Trophoblast cell (in vitro differentiated cells and primary cell): ENCODE data around the gene PHKG1.
"Not testable (repeated sequence)": the region's sequence is repeated elsewhere in the genome, so short reads cannot be mapped to it uniquely, and the experiment has no call there.

Experiments
- DNase-seq, 2 donors: peaks; one replicate each; pipeline ENCODE4 v3.0.0-alpha.2; 2016
- H2AFZ ChIP-seq: 2 replicates; pipeline ENCODE4 v1.6.1; 2013; ENCODE audit warnings: low read length, moderate library complexity, mild to moderate bottlenecking; ENCODE audit not compliant: insufficient read depth, poor library complexity
- H2AK5ac ChIP-seq: 2 replicates; pipeline ENCODE4 v1.6.1; 2013; ENCODE audit warnings: mild to moderate bottlenecking, low read length
- H2BK120ac ChIP-seq: 2 replicates; pipeline ENCODE4 v1.6.1; 2013; ENCODE audit warnings: low read length, mild to moderate bottlenecking, moderate library complexity; ENCODE audit not compliant: insufficient read depth, poor library complexity
- H2BK12ac ChIP-seq: 2 replicates; pipeline ENCODE4 v1.6.1; 2013; ENCODE audit warnings: mild to moderate bottlenecking, low read length, moderate library complexity
- H2BK5ac ChIP-seq: 2 replicates; pipeline ENCODE4 v1.6.1; 2013; ENCODE audit warnings: low read length, low read depth, moderate library complexity, mild to moderate bottlenecking; ENCODE audit not compliant: poor library complexity
- H3K14ac ChIP-seq: 2 replicates; pipeline ENCODE4 v1.6.1; 2013; ENCODE audit warnings: mild to moderate bottlenecking, low read length
- H3K18ac ChIP-seq: 2 replicates; pipeline ENCODE4 v1.6.1; 2013; ENCODE audit warnings: mild to moderate bottlenecking, low read length
- H3K23ac ChIP-seq: 2 replicates; pipeline ENCODE4 v1.6.1; 2013; ENCODE audit warnings: low read length
- H3K27ac ChIP-seq: 2 replicates; pipeline ENCODE4 v1.5.1; 2013; ENCODE audit warnings: low read depth, mild to moderate bottlenecking, inconsistent platforms, low read length, moderate library complexity
- H3K27me3 ChIP-seq: 2 replicates; pipeline ENCODE4 v1.6.1; 2013; ENCODE audit warnings: inconsistent platforms, mild to moderate bottlenecking, low read length, moderate library complexity; ENCODE audit not compliant: insufficient read depth
- H3K36me3 ChIP-seq, 2 experiments: 1 replicate in 1 of 2; 2 replicates in 1 of 2; pipeline ENCODE4 v1.6.1; 2013; ENCODE audit warnings: low read length in 2 of 2, mild to moderate bottlenecking in 2 of 2, moderate library complexity in 1 of 2; ENCODE audit not compliant: insufficient read depth in 2 of 2, control insufficient read depth in 1 of 2
- H3K4ac ChIP-seq: 2 replicates; pipeline ENCODE4 v1.6.1; 2013; ENCODE audit warnings: low read depth, mild to moderate bottlenecking, low read length, moderate library complexity
- H3K4me1 ChIP-seq, 2 experiments: 1 replicate in 1 of 2; 2 replicates in 1 of 2; pipeline ENCODE4 v1.6.1; 2013; ENCODE audit warnings: low read length in 2 of 2, mild to moderate bottlenecking in 2 of 2, moderate library complexity in 1 of 2; ENCODE audit not compliant: insufficient read depth in 2 of 2, control insufficient read depth in 1 of 2
- H3K4me2 ChIP-seq: 2 replicates; pipeline ENCODE4 v1.6.1; 2013; ENCODE audit warnings: inconsistent platforms, mild to moderate bottlenecking, low read length, moderate library complexity
- H3K4me3 ChIP-seq: 2 replicates; pipeline ENCODE4 v1.5.1; 2013; ENCODE audit warnings: mild to moderate bottlenecking, low read depth, low read length, inconsistent platforms
- H3K79me1 ChIP-seq: one replicate; pipeline ENCODE4 v1.6.1; 2013; ENCODE audit warnings: low read length
- H3K79me2 ChIP-seq: 2 replicates; pipeline ENCODE4 v1.6.1; 2013; ENCODE audit warnings: low read length, mild to moderate bottlenecking; ENCODE audit not compliant: control insufficient read depth, insufficient read depth, poor library complexity
- H3K9ac ChIP-seq: 2 replicates; pipeline ENCODE4 v1.6.1; 2013; ENCODE audit warnings: mild to moderate bottlenecking, low read length
- H3K9me3 ChIP-seq: 2 replicates; pipeline ENCODE4 v1.6.1; 2013; ENCODE audit warnings: low read depth, mild to moderate bottlenecking, control low read depth, inconsistent platforms, low read length; ENCODE audit not compliant: insufficient read depth
- H4K12ac ChIP-seq: 2 replicates; pipeline ENCODE4 v1.6.1; 2013; ENCODE audit warnings: low read depth, mild to moderate bottlenecking, low read length, moderate library complexity
- H4K8ac ChIP-seq: 2 replicates; pipeline ENCODE4 v1.6.1; 2013; ENCODE audit warnings: low read depth, mild to moderate bottlenecking, low read length, moderate library complexity
- H4K91ac ChIP-seq: one replicate; pipeline ENCODE4 v1.6.1; 2013; ENCODE audit warnings: low read depth, mild to moderate bottlenecking, low read length, moderate library complexity
- WGBS: extraction: QIAGEN DNeasy Blood & Tissue Kit; methylation state at CpG from one replicate; pipeline ENCODE4 v1.1.7; 2013; ENCODE audit warnings: missing lambda C conversion rate; ENCODE audit not compliant: insufficient read length, insufficient coverage; ENCODE audit errors: extremely low coverage; 5-methylcytosine and 5-hydroxymethylcytosine counted together

Gene PHKG1

DNA sequence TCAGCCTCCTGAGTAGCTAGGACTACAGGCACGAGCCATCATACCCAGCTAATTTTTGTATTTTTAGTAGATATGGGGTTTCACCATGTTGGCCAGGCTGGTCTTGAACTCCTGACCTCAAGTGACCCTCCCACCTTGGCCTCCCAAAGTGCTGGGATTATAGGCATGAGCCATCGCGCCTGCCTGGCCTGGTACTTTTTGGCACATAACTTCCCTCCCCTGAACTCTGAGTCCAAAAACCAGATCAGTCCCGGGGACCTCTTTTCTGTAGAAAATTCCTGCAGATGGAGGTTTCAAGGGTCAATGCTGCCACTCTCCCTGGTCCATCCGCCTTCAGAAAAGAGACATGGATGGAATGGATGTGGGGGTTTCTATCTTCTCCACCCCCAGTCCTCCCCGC lies 364 bp downstream of the PHKG1 start:
- not testable (repeated sequence) for H4K12ac ChIP-seq, H2AFZ ChIP-seq, H3K27ac ChIP-seq, H3K36me3 ChIP-seq, H4K91ac ChIP-seq, H3K4me2 ChIP-seq, H3K9ac ChIP-seq, H3K4me1 ChIP-seq, H3K18ac ChIP-seq, H3K9me3 ChIP-seq, H3K23ac ChIP-seq, H2BK12ac ChIP-seq, H3K79me2 ChIP-seq, H3K14ac ChIP-seq, H3K79me1 ChIP-seq, H2BK120ac ChIP-seq, H3K27me3 ChIP-seq, H3K4me3 ChIP-seq, H2AK5ac ChIP-seq, H4K8ac ChIP-seq, H2BK5ac ChIP-seq, DNase-seq, H3K4ac ChIP-seq
- WGBS, result no CpG with 5 or more reads among the region's 6 CpGs

DNA sequence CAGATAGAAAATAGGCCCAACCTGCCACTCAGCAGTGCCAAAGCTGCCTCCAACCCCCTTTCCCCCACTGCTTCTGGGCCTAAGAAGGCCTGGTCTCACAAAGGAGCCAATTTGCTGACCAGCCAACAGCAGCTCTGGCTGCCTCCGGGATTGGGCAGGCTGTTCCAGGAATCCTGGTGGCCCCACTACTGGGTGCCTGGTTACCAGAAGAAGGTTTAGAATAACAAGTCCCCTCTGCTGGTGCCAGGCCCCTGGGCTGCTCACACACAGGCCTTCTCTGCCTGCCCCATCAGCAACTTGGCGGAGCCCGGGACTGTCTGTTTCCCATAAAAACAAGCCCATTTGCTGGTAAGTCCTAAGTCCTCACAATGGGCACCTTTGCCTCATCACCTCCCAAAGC lies 1.2 kb downstream of the PHKG1 start:
- Histone ChIP-seq H3K9ac (no peak overlapping the region), H3K27me3 (no peaks in the 10 kb centered on the region), H3K4ac (no peak overlapping the region), H4K12ac (no peak overlapping the region), H4K91ac (no peak overlapping the region), H3K4me1 (no peaks in the 10 kb centered on the region), H3K9me3 (no peaks in the 10 kb centered on the region), H3K27ac (no peak overlapping the region), H3K4me2 (no peak overlapping the region), H2AK5ac (no peak overlapping the region), H3K14ac (no peak overlapping the region), H2AFZ (no peak overlapping the region), H3K4me3 (no peak overlapping the region), H2BK12ac (no peak overlapping the region), H2BK120ac (no peak overlapping the region), H4K8ac (no peak overlapping the region), H3K36me3 (peaks cover 3% of the 10 kb centered on the region in 2 experiments), H3K79me2 (no peaks in the 10 kb centered on the region), H2BK5ac (no peak overlapping the region), H3K18ac (no peak overlapping the region), H3K79me1 (no peaks in the 10 kb centered on the region), H3K23ac (no peak overlapping the region)
- no peak for DNase-seq
- WGBS, result no CpG with 5 or more reads among the region's 3 CpGs

DNA sequence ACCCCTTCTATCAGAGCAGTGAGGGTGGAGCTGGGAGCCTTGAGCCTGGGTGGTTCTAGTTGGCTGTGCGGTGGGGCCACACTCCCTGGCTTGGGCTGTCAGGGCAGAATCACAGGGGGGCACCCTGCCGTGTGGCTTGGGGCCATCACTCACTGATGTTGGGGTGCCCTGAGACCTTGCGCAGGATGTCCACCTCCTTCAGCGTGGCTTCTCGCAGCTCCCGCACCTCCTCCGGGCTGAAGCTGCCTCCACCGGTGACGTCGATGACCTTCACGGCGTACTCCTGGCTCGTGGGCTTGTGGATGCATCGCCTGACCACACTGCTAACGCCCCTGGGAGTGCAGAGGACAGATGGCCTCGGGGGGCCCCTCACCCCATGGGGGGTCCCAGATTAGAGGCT lies 5.3 kb downstream of the PHKG1 start:
- Histone ChIP-seq H3K4me3 (no peak overlapping the region), H3K4me2 (no peak overlapping the region), H3K23ac (no peak overlapping the region), H2AK5ac (no peak overlapping the region), H3K27ac (no peak overlapping the region), H4K8ac (no peak overlapping the region), H2BK120ac (no peak overlapping the region), H3K4ac (no peak overlapping the region), H3K27me3 (no peaks in the 10 kb centered on the region), H3K79me2 (no peaks in the 10 kb centered on the region), H3K9ac (no peak overlapping the region), H4K12ac (no peak overlapping the region), H2BK5ac (no peak overlapping the region), H3K36me3 (peaks cover 3 to 7% of the 10 kb centered on the region in 2 experiments), H2BK12ac (no peak overlapping the region), H3K4me1 (no peaks in the 10 kb centered on the region), H3K14ac (no peak overlapping the region), H3K79me1 (no peaks in the 10 kb centered on the region), H3K9me3 (no peaks in the 10 kb centered on the region), H4K91ac (no peak overlapping the region), H2AFZ (no peak overlapping the region), H3K18ac (no peak overlapping the region)
- DNase-seq, result no peak
- WGBS, result no CpG with 5 or more reads among the region's 16 CpGs

DNA sequence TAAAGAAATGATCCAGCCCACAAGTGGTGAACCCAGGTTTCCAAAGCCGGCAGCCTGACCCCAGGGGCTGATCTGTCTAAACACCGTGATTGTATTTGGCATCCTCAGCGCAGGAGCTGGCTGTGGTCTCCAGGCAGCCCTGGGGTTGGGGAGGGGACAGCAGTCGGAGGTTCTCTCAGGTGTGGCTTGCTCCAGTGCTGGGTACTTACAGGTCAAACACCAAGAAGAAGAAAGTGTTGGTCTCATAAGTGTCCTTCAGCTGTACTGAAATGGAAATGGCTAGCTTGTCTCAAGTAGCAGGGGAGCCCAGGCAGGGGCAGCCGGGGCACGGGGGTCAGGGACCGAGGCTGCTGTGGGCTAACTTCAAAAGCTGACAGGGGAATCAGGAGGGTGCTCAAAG lies 6.0 kb downstream of the PHKG1 start:
- Histone ChIP-seq H3K36me3 (peaks cover 6 to 10% of the 10 kb centered on the region in 2 experiments), H3K23ac (no peak overlapping the region), H3K18ac (no peak overlapping the region), H4K12ac (no peak overlapping the region), H3K4me3 (no peak overlapping the region), H3K9ac (no peak overlapping the region), H3K9me3 (no peaks in the 10 kb centered on the region), H2AK5ac (no peak overlapping the region), H3K4me2 (no peak overlapping the region), H2BK12ac (no peak overlapping the region), H3K27me3 (no peaks in the 10 kb centered on the region), H2BK120ac (no peak overlapping the region), H3K4me1 (no peaks in the 10 kb centered on the region), H3K79me2 (no peaks in the 10 kb centered on the region), H3K14ac (no peak overlapping the region), H4K91ac (no peak overlapping the region), H4K8ac (no peak overlapping the region), H3K79me1 (no peaks in the 10 kb centered on the region), H3K27ac (no peak overlapping the region), H3K4ac (no peak overlapping the region), H2BK5ac (no peak overlapping the region), H2AFZ (no peak overlapping the region)
- DNase-seq, result no peak
- no CpG with 5 or more reads among the region's 7 CpGs for WGBS
